Ishikawa (cell line): ENCODE results near the gene GEMIN5.
A peak's percentile ranks its signal among the peaks of the same experiment; 100 is the strongest.

Experiments used
- CEBPB ChIP-seq: IDR thresholded peaks from 2 replicates; pipeline ENCODE4 v1.6.1; 2012
- CREB1 ChIP-seq: IDR thresholded peaks from 2 replicates; pipeline ENCODE4 v1.6.1; 2012; ENCODE audit warnings: low read depth
- EGR1 ChIP-seq: IDR thresholded peaks from 2 replicates; pipeline ENCODE4 v1.6.1; 2012
- EP300 ChIP-seq: IDR thresholded peaks from 2 replicates; pipeline ENCODE4 v1.6.1; 2012; ENCODE audit warnings: borderline replicate concordance
- FOXM1 ChIP-seq: IDR thresholded peaks from 2 replicates; pipeline ENCODE4 v1.6.1; 2012; ENCODE audit warnings: low read depth, borderline replicate concordance
- MAX ChIP-seq: IDR thresholded peaks from 2 replicates; pipeline ENCODE4 v1.6.1; 2012
- NFIC ChIP-seq: IDR thresholded peaks from 2 replicates; pipeline ENCODE4 v1.6.1; 2012
- RAD21 ChIP-seq: IDR thresholded peaks from 2 replicates; pipeline ENCODE4 v1.6.1; 2012; ENCODE audit warnings: low read depth
- REST ChIP-seq: IDR thresholded peaks from 2 replicates; pipeline ENCODE4 v1.6.1; 2012; ENCODE audit warnings: low read depth, mild to moderate bottlenecking
- TAF1 ChIP-seq: IDR thresholded peaks from 2 replicates; pipeline ENCODE4 v1.6.1; 2012; ENCODE audit warnings: low read depth, mild to moderate bottlenecking
- TCF12 ChIP-seq: IDR thresholded peaks from 2 replicates; pipeline ENCODE4 v1.6.1; 2012; ENCODE audit warnings: low read depth
- TEAD4 ChIP-seq: IDR thresholded peaks from 2 replicates; pipeline ENCODE4 v1.6.1; 2012
- USF1 ChIP-seq: IDR thresholded peaks from 2 replicates; pipeline ENCODE4 v1.6.1; 2012
- YY1 ChIP-seq: IDR thresholded peaks from 2 replicates; pipeline ENCODE4 v1.6.1; 2012; ENCODE audit warnings: low read depth
- ZBTB7A ChIP-seq: IDR thresholded peaks from 2 replicates; pipeline ENCODE4 v1.6.1; 2012; ENCODE audit warnings: low read depth

Gene GEMIN5

GRCh38 chr5:154948313-154948712 is 10.3 kb upstream of the GEMIN5 start:
- TF ChIP-seq CEBPB (no peak), CREB1 (no peak), FOXM1 (no peak), RAD21 (no peak)

GRCh38 chr5:154947778-154948177 is 9.8 kb upstream of the GEMIN5 start:
- TF ChIP-seq FOXM1 (no peak), YY1 (no peak), TAF1 (no peak), EP300 (no peak), NFIC (no peak), MAX (no peak), RAD21 (no peak), USF1 (no peak), REST (no peak), CREB1 (no peak), ZBTB7A (no peak), TCF12 (no peak), TEAD4 (no peak), EGR1 (no peak)

- peak; percentile 21 for TF ChIP-seq RAD21
- TF ChIP-seq TCF12 = no peak
Measured at GRCh38 chr5:154945695-154946301, 7.8 kb upstream of the GEMIN5 start.

GRCh38 chr5:154944716-154945115 is 6.7 kb upstream of the GEMIN5 start:
- TF ChIP-seq CREB1 (no peak), TEAD4 (no peak), TCF12 (no peak), MAX (no peak), NFIC (no peak)

- TF ChIP-seq USF1 = no peak
- no peak for TF ChIP-seq EGR1
- no peak for TF ChIP-seq MAX
- TF ChIP-seq REST = no peak
- no peak for TF ChIP-seq EP300
- no peak for TF ChIP-seq CREB1
- no peak for TF ChIP-seq ZBTB7A
- no peak for TF ChIP-seq NFIC
Measured at GRCh38 chr5:154943527-154943926, 5.5 kb upstream of the GEMIN5 start.

- TF ChIP-seq CREB1 = no peak
- no peak for TF ChIP-seq FOXM1
- TF ChIP-seq NFIC = no peak; the same call in 1 of the 2 replicates
- TF ChIP-seq USF1 = no peak
- TF ChIP-seq REST = no peak
- no peak for TF ChIP-seq ZBTB7A
- TF ChIP-seq CEBPB = 0 out of 2 replicates have a peak, but pooled peaks have one; percentile 2
- no peak for TF ChIP-seq TEAD4
- TF ChIP-seq TCF12 = peak; percentile 39; the same call in 1 of the 2 replicates
- no peak for TF ChIP-seq EGR1
- TF ChIP-seq TAF1 = peak; percentile 96
- TF ChIP-seq RAD21 = no peak
- peak; percentile 97 for TF ChIP-seq YY1
- TF ChIP-seq MAX = peak; percentile 84
- no peak for TF ChIP-seq EP300
Measured at GRCh38 chr5:154940772-154941620, 3.0 kb upstream of the GEMIN5 start, which contains the start of gene MRPL22. TSS of gene MRPL22 (plus strand) at chr5:154941073. CDS start at chr5:154941111, 38 bp downstream.
